ENCODE results near the gene MTMR12.
A peak's percentile ranks its signal among the peaks of the same experiment; 100 is the strongest.

Gene MTMR12, protein sequence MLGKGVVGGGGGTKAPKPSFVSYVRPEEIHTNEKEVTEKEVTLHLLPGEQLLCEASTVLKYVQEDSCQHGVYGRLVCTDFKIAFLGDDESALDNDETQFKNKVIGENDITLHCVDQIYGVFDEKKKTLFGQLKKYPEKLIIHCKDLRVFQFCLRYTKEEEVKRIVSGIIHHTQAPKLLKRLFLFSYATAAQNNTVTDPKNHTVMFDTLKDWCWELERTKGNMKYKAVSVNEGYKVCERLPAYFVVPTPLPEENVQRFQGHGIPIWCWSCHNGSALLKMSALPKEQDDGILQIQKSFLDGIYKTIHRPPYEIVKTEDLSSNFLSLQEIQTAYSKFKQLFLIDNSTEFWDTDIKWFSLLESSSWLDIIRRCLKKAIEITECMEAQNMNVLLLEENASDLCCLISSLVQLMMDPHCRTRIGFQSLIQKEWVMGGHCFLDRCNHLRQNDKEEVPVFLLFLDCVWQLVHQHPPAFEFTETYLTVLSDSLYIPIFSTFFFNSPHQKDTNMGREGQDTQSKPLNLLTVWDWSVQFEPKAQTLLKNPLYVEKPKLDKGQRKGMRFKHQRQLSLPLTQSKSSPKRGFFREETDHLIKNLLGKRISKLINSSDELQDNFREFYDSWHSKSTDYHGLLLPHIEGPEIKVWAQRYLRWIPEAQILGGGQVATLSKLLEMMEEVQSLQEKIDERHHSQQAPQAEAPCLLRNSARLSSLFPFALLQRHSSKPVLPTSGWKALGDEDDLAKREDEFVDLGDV

DNA sequence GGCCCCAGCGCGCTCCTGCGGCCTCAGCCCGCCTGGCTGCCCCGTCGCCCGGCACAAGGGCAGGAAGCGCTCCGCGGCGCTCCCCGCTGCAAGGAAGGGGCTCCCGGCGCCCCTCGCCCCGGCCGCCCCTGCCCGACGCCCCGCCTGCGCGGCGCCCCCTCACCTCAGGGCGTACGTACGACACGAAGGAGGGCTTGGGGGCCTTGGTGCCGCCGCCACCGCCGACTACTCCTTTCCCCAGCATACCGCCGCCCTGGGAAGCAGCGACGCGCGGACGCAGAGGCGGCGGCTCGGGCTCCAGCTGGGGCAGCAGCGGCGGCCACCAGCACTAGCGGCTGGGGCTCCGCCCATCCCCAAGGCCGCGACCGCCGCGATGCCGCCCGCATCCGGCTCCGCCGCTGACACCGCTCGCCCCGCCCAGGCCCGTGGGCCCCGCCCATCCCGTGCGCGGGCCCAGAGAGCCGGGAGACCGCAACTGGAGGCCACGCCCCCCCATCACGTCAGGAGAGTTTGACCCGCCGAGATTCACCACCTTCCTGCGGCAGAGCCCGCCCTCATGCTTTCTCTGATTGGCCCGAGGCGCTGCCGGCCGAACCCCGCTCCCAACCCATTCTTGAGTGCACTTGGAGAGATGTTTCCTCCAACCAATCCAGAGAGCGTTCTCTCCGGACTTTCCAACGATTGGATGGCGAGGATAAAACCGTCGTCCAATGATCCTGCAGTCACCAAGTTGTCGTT, at the start of gene MTMR12:
Gene MTMR12 (minus strand): TSS at position 345 of the 738 bp plus-strand sequence. CDS start 101 bp downstream, at position 244.
- peak; percentile 100 for DNase-seq

DNA sequence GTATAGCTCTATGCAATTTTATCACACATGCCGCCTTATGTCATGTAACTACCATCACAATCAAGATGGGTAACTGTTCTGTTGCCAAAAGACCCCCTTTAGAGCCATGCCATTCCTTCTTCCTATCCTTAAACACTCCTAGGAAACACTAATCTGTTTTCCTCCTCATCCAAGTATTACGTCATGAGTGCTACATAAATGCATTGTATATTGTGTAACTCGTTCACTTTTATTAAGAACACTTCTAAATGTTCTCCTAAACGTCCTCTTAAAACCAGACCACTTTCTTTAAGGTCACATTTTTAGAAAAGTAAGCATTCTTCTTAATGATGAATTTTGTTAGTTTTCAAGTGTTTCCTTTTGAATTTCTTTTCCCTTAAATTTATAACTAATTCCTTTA, 49.8 kb upstream of the MTMR12 start:
- no peak for DNase-seq

DNA sequence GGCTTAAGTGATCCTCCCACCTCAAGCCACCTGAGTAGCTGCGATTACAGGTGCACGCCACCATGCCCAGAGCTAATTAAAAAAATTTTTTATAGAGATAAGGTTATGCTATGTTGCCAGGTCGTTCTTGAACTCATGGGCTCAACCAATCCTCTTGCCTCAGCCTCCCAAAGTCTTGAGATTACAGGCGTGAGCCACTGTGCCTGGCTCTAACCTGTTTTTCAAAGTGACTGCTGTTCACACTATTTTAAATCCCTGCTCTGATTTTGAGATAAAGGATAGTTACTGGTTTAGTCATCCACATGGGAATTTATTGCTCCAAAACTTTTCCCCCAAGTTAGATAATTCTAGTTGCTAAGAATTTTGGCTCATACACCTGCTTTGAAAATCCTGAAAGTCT, 48.2 kb upstream of the MTMR12 start:
- no peak for DNase-seq

DNA sequence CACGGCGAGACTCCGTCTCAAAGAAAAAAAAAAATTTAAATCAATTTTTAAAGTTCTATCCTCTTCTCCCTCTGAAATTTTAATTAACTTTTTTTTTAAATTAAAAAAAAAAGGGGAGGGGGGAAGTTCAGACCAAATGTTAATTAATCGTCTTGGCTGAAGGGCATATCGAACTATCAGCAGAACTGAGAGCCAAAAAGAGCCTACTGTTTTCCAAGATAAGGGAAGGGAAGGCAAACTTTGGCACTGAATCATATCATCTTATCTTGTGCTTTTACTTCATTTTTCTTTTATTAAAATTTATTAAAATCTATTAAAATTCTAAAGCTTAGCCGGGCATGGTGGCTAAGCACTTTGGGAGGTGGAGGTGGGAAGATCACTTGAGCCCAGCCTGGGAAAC, 45.9 kb upstream of the MTMR12 start:
- DNase-seq = no peak

DNA sequence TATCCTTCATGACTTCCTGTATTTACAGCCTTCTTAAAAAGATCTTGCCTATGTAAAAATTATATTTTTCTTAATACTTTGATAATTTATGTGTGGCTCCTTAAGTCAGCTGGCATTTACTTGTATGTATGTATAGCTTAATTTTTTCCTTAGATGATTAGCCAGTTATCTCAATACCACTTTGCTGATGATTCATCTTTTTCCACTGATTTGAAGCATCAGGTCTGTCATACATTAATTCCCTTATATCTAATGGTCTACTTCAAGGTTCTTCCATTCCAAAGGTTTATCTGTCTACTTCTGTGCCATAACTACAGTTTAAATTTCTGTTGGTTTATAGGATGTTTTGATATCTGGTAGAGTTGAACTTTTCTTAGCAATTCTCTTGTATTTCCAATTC, 44.9 kb upstream of the MTMR12 start:
- no peak for DNase-seq

DNA sequence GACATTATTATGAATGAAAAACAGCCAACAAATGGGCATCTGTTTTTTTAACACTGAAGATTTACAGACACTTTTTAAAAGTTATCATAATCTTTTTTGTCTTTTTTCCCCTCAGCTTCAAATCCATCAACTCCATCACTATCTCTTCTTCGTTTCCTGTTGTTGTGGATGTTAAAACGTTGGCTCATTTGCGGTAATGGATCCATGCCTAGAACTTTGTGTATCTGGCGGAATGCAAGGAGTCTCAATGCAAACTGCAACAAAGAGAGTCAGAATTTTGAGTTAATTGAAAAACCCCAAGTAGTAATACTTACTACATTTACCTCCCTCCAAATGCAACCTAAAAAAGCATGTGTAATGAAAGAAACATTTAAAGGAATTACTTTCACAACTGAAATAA, 42.9 kb upstream of the MTMR12 start:
- no peak for DNase-seq

DNA sequence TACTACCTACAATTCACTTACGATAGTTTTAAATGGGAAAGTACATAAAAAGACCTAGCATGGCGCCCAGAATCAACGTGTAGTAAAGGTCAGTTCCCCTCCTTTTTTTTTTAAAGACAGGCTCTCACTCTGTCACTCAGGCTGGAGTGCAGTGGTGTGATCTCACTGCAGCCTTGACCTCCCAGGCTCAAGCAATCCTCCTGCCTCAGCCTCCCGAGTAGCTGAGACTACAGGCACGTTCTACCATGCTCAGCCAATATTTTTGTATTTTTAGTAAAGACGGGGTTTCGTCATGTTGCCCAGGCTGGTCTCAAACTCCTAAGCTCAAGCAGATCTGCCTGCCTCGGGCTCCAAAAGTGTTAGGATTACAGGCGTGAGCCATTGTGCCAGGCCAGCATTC, 40.7 kb upstream of the MTMR12 start:
- no peak for DNase-seq

DNA sequence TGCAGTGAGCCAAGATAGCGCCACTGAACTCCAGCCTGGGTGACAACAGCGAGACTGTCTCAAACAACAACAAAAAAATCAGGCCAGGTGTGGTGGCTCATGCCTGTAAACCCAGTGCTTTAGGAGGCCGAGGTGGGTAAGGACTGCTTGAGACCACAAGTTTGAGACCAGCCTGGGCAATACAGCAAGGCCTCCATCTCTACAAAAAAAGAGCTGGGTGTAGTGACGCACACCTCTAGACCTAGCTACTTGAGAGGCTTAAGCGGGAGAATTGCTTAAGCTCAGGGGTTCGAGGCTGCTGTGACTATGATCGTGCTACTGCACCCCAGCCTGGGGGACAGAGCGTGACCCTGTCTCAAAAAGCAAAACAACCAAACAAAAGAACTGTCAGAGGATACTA, 39.9 kb upstream of the MTMR12 start:
- no peak for DNase-seq

DNA sequence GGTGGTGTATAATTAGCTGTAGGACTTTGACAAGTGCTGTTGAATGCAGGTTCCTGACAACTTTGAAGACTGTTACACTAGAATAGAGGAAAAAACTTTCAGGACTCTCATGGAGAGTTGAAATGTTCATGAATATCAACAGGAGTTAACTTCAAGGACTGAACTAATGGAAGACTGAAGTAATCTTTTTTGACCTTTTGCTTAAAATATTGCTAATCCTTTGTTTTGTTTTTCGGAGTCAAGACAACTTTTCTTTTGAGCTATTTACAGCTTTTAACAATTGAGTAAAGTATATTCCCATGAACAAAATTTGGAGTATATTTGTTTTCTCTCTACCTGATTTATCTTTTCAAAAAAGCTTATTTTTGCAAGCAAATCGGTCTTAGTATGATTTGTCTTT, 34.1 kb upstream of the MTMR12 start:
- no peak for DNase-seq

DNA sequence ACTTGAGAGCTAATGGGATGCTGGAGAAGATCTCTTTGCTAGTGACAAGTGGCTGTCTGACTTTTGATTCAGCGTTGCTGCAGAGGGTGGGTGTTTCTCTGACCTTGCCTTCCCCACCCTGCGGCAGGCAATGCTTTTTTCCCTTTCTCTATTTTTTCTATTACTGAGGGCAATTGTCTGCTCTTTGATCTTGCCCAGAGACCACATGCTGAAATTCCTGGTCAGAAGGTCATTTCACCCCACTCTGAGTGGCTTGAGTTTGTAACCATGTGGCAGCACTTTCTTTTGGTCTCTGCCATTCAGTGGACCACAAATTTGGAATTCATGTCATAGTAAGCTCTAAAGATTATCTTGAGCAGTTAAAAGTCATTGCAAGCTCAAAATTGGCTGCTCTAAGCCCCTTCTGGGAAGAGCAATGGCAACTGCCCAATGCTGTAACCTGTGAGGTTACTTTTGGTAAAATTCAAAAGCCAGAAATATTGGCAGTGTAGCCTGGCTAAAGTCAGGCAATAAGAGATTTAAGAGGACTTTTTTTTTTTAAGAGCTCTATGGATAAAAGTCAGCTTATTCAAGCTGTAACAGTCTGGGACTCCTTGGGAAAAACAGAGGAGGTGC, 30.4 kb upstream of the MTMR12 start:
- no peak for DNase-seq

DNA sequence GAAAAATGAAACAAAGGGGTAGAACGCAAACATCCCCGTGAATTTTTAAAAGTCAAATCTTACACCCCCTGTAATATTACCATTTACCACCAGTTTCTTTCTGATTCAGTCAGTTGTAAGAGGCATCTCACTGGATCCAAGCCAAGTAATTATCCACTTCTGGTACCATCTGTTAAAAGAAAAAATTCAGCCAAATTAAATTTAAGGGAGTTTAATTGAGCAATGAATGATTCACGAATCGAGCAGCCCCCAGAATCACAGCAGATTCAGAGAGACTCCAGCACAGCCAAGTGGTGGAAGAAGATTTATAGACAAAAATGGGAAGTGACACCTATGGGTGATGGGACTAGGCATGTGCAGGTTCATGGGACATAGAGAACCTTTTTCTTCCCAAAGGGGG, 29.9 kb upstream of the MTMR12 start:
- DNase-seq = no peak

DNA sequence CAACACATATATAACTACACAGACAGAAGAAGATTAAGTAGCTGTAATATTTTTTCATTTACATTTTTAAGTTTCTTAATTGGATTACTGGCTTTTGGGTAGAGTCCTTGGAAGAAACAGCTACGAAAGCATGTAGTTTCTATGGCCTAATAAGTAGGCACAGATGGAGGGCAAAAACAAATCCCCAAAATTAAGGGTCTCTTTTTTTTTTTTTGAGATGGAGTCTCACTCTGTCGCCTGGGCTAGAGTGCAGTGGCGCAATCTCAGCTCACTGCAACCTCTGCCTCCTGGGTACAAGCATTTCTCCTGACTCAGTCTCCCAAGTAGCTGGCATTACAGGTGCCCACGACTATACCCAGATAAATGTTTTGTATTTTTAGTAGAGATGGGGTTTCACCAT, 27.1 kb upstream of the MTMR12 start:
- no peak for DNase-seq

DNA sequence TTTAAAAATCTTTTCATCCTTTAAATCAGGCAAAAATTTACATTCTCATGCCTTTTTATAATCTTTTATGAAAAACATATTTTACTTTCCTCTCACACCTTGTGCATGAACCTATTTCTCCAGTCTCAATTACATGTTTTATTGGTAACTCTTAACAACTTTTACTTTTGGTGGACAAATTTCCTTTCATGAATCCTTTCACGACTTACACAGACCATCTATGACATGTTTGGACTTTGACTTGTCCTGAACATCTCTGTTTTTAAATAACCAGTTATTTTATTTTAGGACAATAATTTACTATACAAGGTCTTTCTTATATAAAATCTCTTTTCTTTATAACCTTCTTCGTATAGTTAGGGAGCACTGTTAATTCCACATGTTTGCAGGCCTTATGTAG, 26.5 kb upstream of the MTMR12 start:
- no peak for DNase-seq

DNA sequence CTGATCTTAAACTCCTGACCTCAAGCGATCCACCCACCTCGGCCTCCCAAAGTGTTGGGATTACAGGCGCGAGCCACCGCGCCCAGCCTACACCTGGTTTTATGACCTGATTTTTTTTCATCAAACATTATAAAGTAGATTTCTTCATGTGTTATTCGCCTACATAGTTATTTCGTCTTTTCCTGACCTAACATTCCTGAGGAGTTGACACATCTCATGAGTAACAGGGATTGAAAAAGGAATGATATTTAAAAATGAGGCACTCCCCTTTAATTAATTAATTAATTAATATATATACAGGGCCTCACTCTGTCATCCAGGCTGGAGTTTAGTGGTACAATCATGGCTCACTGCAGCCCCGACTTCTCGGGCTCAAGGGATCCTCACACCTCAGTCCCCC, 20.2 kb upstream of the MTMR12 start:
- DNase-seq = no peak

DNA sequence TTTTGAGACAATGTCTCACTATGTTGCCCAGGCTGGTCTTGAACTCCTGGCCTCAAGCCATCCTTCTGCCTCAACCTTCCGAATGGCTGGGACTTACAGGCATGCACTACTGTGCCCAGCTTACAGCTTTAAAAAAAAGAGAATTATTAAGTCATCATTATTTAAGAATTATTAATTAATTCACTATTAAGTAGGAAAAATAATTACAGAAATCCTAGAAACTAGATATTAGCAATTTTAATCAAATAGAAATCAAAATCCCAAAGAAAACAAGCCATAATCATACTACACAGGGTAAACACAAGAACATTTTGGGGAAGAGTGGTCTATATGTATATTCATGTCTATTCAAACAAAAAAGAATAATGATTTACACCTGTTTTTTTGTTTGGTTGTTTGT, 19.6 kb upstream of the MTMR12 start:
- no peak for DNase-seq

DNA sequence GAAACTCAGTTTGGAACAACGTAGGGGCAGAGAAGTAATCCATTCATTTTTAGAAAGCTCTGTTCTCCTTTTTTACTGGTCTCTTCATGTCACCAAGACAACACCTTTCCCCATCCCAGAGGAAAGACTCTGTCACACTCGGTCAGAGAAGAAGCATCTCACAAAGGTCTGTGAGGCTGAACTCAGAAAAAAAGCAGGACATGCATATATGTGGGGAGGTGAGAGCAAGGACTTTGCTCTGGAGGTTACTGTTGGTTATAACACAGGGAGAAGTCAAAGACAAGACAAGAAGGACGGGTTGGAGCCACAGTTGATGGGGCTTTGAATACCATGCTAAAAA, 19.2 kb upstream of the MTMR12 start:
- DNase-seq = no peak

DNA sequence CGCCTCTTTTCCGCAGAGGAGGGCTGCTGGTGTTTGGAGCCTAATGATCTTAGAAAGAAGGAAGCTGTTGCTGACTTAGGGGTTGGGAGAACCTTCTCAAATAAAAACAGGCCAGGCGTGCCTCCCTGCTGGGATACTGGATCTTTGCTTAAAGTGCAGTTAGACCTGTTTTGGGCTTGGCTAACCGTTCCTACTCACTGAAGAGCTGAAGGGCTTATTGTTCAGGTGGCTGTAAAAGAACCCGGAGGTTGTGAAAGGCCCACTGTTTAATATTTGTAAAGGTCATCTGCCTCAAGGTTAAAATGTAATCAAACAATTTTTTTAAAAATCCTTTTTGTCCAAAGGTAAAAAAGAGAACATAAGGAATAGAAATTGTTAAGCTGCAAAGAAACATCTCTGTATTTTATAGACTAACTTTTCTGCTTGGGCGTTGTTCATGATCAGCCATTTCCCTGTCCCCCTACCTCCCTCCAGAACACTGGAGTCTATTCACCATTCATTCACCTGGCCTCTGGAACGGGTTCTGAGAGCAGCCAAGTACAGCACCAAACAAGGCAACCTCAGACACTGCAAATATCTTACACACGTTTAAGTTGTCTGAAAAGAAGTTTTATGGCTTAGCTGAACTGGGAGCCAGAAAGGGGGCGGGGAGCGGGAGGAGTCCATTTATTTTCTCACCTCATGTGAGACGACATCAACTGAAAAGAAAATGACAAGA, 18.6 kb upstream of the MTMR12 start:
- no peak for DNase-seq

DNA sequence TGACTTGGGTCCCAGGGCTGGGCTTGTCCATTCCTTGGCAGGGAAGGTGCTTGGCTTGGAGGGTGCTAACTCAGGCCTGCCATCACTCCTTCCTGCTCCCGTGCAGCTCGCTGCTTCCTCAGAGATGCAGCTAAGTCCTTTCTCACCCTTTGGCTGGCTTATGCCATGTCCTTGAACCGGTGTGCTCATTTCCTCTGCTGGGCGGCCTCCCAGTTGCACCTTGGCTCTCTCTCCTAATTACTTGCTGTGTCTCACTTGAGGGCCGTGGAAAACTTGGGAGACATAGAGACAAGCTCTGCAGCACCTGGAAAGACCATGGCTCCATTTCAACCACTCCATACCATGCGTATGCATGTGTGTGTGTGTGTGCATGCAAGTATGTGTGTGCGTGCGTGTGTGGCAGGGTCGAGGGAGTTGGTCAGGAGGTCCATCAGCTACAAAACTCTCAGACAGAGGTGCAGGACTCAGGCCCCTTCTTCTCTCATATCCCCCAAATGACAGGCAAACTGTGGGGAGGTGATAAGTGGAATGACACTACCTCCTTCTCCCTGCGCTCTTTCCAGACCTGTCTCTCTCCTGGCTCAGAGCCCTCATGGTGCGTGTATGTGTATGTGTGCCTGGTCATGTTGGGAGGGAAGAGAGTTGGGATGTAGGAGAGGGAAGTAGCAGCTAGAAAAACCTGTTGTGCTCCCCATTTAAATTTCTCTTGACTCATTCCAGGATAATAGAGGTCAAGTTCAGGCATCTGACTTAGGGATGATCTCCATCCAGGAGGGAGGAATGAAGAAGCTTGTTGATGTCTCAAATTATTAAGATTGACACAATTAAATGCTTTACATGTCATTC, 17.6 kb upstream of the MTMR12 start:
- no peak for DNase-seq

DNA sequence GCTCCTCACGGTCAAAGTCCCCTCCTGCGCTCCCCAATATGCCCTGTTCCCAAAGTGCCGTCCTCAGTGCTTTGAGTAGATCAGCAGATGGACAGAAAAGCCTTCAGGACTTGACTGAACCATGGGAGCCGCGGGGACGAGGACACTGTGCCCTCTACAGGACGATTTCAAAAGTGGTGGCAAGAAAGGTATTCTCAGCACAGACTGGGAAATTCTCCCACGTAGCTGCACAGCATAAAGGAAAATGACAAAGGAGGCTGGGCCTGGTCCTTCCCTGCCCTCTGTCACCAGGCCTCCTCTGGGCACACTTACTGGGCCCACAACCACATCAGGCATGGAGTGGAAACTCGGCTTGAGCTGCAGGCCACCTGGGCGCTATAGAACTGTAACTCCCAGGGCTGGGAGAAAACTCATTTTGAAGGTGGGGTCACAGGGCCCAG, 16.7 kb upstream of the MTMR12 start:
- peak; percentile 47 for DNase-seq

DNA sequence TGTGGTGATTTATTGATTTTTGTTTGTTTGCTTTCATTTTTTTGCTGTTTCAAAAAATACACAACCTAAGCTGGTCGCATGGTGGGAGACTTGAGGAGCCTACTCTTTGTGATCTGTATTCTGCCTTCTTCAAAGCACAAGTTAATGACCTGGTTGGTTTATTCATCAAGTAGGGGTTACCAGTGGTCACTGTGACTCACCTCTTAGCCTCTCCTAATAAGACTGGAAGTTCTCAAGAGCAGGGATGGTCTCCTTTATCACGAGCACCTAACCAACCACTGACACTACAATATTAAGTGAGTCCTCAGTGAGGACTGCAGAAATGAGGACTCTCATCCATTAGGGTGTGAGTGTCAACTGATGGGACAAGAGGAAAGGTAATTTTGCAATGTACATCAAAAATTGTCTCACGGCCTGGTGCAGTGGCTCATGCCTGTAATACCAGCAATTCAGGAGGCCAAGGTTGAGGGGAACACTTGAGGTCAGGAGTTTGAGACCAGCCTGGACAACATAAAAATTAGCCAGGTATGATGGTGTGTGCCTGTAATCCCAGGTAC, 13.6 kb upstream of the MTMR12 start:
- no peak for DNase-seq

DNA sequence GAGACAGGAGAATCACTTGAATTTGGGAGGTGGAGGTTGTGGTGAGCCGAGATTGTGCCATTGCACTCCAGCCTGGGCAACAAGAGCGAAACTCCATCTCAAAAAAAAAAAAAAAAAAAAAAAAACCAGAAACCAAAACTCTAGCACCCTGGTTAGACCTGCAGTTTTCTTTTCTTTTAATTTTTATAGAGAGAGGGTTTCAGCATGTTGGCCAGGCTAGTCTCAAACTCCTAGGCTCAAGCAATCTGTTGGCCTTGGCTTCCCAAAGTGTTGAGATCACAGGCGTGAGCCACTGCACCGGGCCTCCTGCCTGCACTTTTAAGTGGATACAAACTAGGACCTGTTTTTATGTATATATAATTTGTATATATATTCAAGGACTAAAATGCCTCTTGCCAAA, 12.9 kb upstream of the MTMR12 start:
- no peak for DNase-seq

All from activated gamma-delta T cell treated with Interleukin-2 at 50 U/mL for 16 hours (primary cell).